SU-DHL-6 (cell line): ENCODE measurements around the gene KCNK4.

Source experiments
- H2AFZ ChIP-seq: fragments of 200-600 bp; sonication (generic); 2 replicates; pipeline ENCODE4 v1.6.1; 2014; ENCODE audit warnings: low read depth, mild to moderate bottlenecking, moderate library complexity, mixed read lengths, antibody characterized with exemption, low read length; ENCODE audit not compliant: severe bottlenecking
- H3F3A ChIP-seq: fragments of 200-600 bp; shearing (Covaris generic); 2 replicates; pipeline ENCODE4 v1.6.0; 2016; ENCODE audit warnings: antibody characterized with exemption, mild to moderate bottlenecking; ENCODE audit not compliant: insufficient read depth
- H3K27ac ChIP-seq: fragments of 200-600 bp; sonication (generic); 2 replicates; pipeline ENCODE4 v1.5.1; 2016; ENCODE audit warnings: low read depth, mild to moderate bottlenecking, low read length, moderate library complexity, mixed read lengths
- H3K27me3 ChIP-seq: fragments of 200-600 bp; sonication (generic), shearing (Covaris generic); 2 replicates; pipeline ENCODE4 v1.6.0; 2014; ENCODE audit warnings: mild to moderate bottlenecking, low read length
- H3K36me3 ChIP-seq: fragments of 200-600 bp; sonication (generic); 2 replicates; pipeline ENCODE4 v1.6.1; 2014; ENCODE audit warnings: mild to moderate bottlenecking, low read length, mixed read lengths
- H3K4me2 ChIP-seq: fragments of 300-600, 200-600 bp; shearing (Covaris generic), sonication (generic); 2 replicates; pipeline ENCODE4 v1.6.0; 2014; ENCODE audit warnings: low read length, low read depth, mild to moderate bottlenecking; ENCODE audit not compliant: poor library complexity, severe bottlenecking
- H3K4me3 ChIP-seq: fragments of 200-600 bp; sonication (generic); 2 replicates; pipeline ENCODE4 v1.5.1; 2014; ENCODE audit warnings: antibody characterized with exemption, low read length, mild to moderate bottlenecking, mixed read lengths; ENCODE audit not compliant: insufficient read depth, poor library complexity, severe bottlenecking
- H3K79me2 ChIP-seq: fragments of 200-600 bp; sonication (generic); 2 replicates; pipeline ENCODE4 v1.6.1; 2014; ENCODE audit warnings: mild to moderate bottlenecking, low read length, moderate library complexity; ENCODE audit not compliant: insufficient read depth
- H3K9ac ChIP-seq: fragments of 200-600 bp; sonication (generic); 2 replicates; pipeline ENCODE4 v1.7.0; 2014; ENCODE audit warnings: mild to moderate bottlenecking, low read length
- H3K9me2 ChIP-seq: fragments of 200-600 bp; sonication (generic); replicated peaks from 2 replicates; pipeline ENCODE4 v1.6.1; 2014; ENCODE audit warnings: low read length; ENCODE audit not compliant: insufficient read depth
- H3K9me3 ChIP-seq: fragments of 200-600 bp; sonication (generic); 2 replicates; pipeline ENCODE4 v1.6.1; 2014; ENCODE audit warnings: low read length, mixed read lengths; ENCODE audit not compliant: insufficient read depth
- H4K20me1 ChIP-seq: fragments of 200-600 bp; sonication (generic); 2 replicates; pipeline ENCODE4 v1.6.1; 2014; ENCODE audit warnings: low read depth, mild to moderate bottlenecking, antibody characterized with exemption, low read length, moderate library complexity, mixed read lengths
- CTCF ChIP-seq: fragments of 200-600 bp; sonication (generic); IDR thresholded peaks from one replicate; pipeline ENCODE4 v1.5.1; 2017; ENCODE audit warnings: antibody characterized with exemption, mild to moderate bottlenecking, low read length, moderate library complexity; ENCODE audit not compliant: insufficient read depth, poor library complexity, severe bottlenecking
- EZH2phosphoT487 ChIP-seq: fragments of 200-600 bp; sonication (generic), shearing (Covaris generic); conservative IDR thresholded peaks from 2 replicates; pipeline ENCODE4 v1.6.1; 2018; ENCODE audit warnings: mild to moderate bottlenecking, antibody characterized with exemption, low read length, moderate library complexity, mixed read lengths

The KCNK4 gene

GRCh38 chr11:64285885-64286800 is 5.0 kb upstream of the KCNK4 start:
- peak overlapping the region; percentile 36; the same call in 1 of the 2 replicates for H3K27ac ChIP-seq
- peak overlapping the region; percentile 35 for H2AFZ ChIP-seq
- H4K20me1 ChIP-seq, result no peaks in the 10 kb centered on the region

GRCh38 chr11:64286801-64287159 is 4.3 kb upstream of the KCNK4 start:
- Histone ChIP-seq H3K36me3 (no peaks in the 10 kb centered on the region), H3K27ac (no peak overlapping the region), H3K9ac (no peak overlapping the region), H4K20me1 (no peaks in the 10 kb centered on the region), H3K79me2 (0 out of 2 replicates have a peak, but pooled peaks cover 4% of the 10 kb centered on the region), H3K9me2 (no peaks in the 10 kb centered on the region), H3K4me2 (peak overlapping the region; percentile 99), H2AFZ (no peak overlapping the region), H3F3A (peaks cover 4% of the 10 kb centered on the region; the same call in 1 of the 2 replicates), H3K9me3 (no peaks in the 10 kb centered on the region), H3K27me3 (no peaks in the 10 kb centered on the region), H3K4me3 (no peak overlapping the region)
- TF ChIP-seq EZH2phosphoT487 (no peak), CTCF (no peak)

More at GRCh38 chr11:64285885-64286800, 5.0 kb upstream of the KCNK4 start:
- Histone ChIP-seq H3K9ac (peak overlapping the region; percentile 95), H3K36me3 (no peaks in the 10 kb centered on the region), H3K9me3 (no peaks in the 10 kb centered on the region), H3K9me2 (no peaks in the 10 kb centered on the region), H3K4me3 (peak overlapping the region; percentile 84), H3K4me2 (peak overlapping the region; percentile 99), H3K79me2 (0 out of 2 replicates have a peak, but pooled peaks cover 4% of the 10 kb centered on the region), H3F3A (peaks cover 4% of the 10 kb centered on the region; the same call in 1 of the 2 replicates), H3K27me3 (no peaks in the 10 kb centered on the region)
- TF ChIP-seq EZH2phosphoT487 (no peak), CTCF (no peak)

- Histone ChIP-seq H3K36me3 (no peaks in the 10 kb centered on the region), H3K27ac (no peak overlapping the region), H2AFZ (no peak overlapping the region), H3K9me2 (no peaks in the 10 kb centered on the region), H3K9me3 (no peaks in the 10 kb centered on the region), H4K20me1 (no peaks in the 10 kb centered on the region), H3K4me3 (no peak overlapping the region), H3F3A (peaks cover 4% of the 10 kb centered on the region; the same call in 1 of the 2 replicates), H3K9ac (no peak overlapping the region), H3K27me3 (no peaks in the 10 kb centered on the region), H3K79me2 (0 out of 2 replicates have a peak, but pooled peaks cover 4% of the 10 kb centered on the region), H3K4me2 (no peak overlapping the region)
- no peak for TF ChIP-seq CTCF
- TF ChIP-seq EZH2phosphoT487, result no peak
Observed at GRCh38 chr11:64287676-64288352, 3.3 kb upstream of the KCNK4 start.
